ENCODE data around the gene CACNA1C.

- no peak for TF ChIP-seq CTCF (IDR thresholded peaks at IDR 0.05)
- TF ChIP-seq POLR2A (IDR thresholded peaks at IDR 0.05) = no peak
Observed at GRCh38 chr12:2561367-2561766, 508.6 kb downstream of the CACNA1C start.

All from upper lobe of left lung (tissue), 4 donors.